ENCODE measurements around the gene GMDS.

- TF ChIP-seq, protein P1, sequence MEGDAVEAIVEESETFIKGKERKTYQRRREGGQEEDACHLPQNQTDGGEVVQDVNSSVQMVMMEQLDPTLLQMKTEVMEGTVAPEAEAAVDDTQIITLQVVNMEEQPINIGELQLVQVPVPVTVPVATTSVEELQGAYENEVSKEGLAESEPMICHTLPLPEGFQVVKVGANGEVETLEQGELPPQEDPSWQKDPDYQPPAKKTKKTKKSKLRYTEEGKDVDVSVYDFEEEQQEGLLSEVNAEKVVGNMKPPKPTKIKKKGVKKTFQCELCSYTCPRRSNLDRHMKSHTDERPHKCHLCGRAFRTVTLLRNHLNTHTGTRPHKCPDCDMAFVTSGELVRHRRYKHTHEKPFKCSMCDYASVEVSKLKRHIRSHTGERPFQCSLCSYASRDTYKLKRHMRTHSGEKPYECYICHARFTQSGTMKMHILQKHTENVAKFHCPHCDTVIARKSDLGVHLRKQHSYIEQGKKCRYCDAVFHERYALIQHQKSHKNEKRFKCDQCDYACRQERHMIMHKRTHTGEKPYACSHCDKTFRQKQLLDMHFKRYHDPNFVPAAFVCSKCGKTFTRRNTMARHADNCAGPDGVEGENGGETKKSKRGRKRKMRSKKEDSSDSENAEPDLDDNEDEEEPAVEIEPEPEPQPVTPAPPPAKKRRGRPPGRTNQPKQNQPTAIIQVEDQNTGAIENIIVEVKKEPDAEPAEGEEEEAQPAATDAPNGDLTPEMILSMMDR (conservative IDR thresholded peaks at IDR 0.05; ENCODE audit: low read length) = no peak
- TF ChIP-seq EZH2phosphoT487 (IDR thresholded peaks at IDR 0.05; ENCODE audit: borderline replicate concordance) = no peak
Measured at GRCh38 chr6:1947922-1948321, 297.5 kb downstream of the GMDS start.

All from Loucy (cell line).